Ishikawa (cell line): ENCODE results near the gene PUS3.

Experiments used
- CEBPB ChIP-seq: IDR thresholded peaks from 2 replicates; pipeline ENCODE4 v1.6.1; 2012
- CREB1 ChIP-seq: IDR thresholded peaks from 2 replicates; pipeline ENCODE4 v1.6.1; 2012; ENCODE audit warnings: low read depth
- EGR1 ChIP-seq: IDR thresholded peaks from 2 replicates; pipeline ENCODE4 v1.6.1; 2012
- EP300 ChIP-seq: IDR thresholded peaks from 2 replicates; pipeline ENCODE4 v1.6.1; 2012; ENCODE audit warnings: borderline replicate concordance
- FOXM1 ChIP-seq: IDR thresholded peaks from 2 replicates; pipeline ENCODE4 v1.6.1; 2012; ENCODE audit warnings: low read depth, borderline replicate concordance
- NFIC ChIP-seq: IDR thresholded peaks from 2 replicates; pipeline ENCODE4 v1.6.1; 2012
- RAD21 ChIP-seq: IDR thresholded peaks from 2 replicates; pipeline ENCODE4 v1.6.1; 2012; ENCODE audit warnings: low read depth
- TAF1 ChIP-seq: IDR thresholded peaks from 2 replicates; pipeline ENCODE4 v1.6.1; 2012; ENCODE audit warnings: low read depth, mild to moderate bottlenecking
- TCF12 ChIP-seq: IDR thresholded peaks from 2 replicates; pipeline ENCODE4 v1.6.1; 2012; ENCODE audit warnings: low read depth
- TEAD4 ChIP-seq: IDR thresholded peaks from 2 replicates; pipeline ENCODE4 v1.6.1; 2012
- YY1 ChIP-seq: IDR thresholded peaks from 2 replicates; pipeline ENCODE4 v1.6.1; 2012; ENCODE audit warnings: low read depth
- ZBTB7A ChIP-seq: IDR thresholded peaks from 2 replicates; pipeline ENCODE4 v1.6.1; 2012; ENCODE audit warnings: low read depth
- TF ChIP-seq, protein P1 (sequence below): IDR thresholded peaks from 2 replicates; pipeline ENCODE4 v1.6.1; 2012; ENCODE audit warnings: low read depth, mild to moderate bottlenecking
- TF ChIP-seq, protein P2 (sequence below): IDR thresholded peaks from 2 replicates; pipeline ENCODE4 v1.6.1; 2012
- TF ChIP-seq, protein P3 (sequence below): IDR thresholded peaks from 2 replicates; pipeline ENCODE4 v1.6.1; 2012

The PUS3 gene

DNA sequence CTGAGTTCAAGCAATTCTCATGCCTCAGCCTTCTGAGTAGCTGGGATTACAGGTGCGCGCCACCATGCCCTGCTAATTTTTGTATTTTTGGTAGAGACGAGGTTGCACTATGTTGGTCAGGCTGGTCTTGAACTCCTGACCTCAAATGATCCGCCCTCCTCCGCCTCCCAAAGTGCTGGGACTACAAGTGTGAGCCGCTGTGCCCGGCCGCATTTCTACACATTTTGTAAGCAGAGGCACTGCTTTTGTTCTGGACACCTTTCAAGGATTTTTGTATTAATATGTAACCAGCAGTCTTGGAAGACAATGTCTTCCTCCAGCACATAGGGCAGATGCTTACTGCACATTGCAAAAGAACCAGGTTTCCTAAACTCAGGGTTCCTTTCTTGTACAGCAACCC, 31.5 kb upstream of the PUS3 start:
- TF ChIP-seq, protein P1, sequence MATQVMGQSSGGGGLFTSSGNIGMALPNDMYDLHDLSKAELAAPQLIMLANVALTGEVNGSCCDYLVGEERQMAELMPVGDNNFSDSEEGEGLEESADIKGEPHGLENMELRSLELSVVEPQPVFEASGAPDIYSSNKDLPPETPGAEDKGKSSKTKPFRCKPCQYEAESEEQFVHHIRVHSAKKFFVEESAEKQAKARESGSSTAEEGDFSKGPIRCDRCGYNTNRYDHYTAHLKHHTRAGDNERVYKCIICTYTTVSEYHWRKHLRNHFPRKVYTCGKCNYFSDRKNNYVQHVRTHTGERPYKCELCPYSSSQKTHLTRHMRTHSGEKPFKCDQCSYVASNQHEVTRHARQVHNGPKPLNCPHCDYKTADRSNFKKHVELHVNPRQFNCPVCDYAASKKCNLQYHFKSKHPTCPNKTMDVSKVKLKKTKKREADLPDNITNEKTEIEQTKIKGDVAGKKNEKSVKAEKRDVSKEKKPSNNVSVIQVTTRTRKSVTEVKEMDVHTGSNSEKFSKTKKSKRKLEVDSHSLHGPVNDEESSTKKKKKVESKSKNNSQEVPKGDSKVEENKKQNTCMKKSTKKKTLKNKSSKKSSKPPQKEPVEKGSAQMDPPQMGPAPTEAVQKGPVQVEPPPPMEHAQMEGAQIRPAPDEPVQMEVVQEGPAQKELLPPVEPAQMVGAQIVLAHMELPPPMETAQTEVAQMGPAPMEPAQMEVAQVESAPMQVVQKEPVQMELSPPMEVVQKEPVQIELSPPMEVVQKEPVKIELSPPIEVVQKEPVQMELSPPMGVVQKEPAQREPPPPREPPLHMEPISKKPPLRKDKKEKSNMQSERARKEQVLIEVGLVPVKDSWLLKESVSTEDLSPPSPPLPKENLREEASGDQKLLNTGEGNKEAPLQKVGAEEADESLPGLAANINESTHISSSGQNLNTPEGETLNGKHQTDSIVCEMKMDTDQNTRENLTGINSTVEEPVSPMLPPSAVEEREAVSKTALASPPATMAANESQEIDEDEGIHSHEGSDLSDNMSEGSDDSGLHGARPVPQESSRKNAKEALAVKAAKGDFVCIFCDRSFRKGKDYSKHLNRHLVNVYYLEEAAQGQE, result no peak
- TF ChIP-seq ZBTB7A (no peak), TCF12 (no peak), TEAD4 (no peak), FOXM1 (no peak)
- TF ChIP-seq, protein P2, sequence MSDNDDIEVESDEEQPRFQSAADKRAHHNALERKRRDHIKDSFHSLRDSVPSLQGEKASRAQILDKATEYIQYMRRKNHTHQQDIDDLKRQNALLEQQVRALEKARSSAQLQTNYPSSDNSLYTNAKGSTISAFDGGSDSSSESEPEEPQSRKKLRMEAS, result no peak

DNA sequence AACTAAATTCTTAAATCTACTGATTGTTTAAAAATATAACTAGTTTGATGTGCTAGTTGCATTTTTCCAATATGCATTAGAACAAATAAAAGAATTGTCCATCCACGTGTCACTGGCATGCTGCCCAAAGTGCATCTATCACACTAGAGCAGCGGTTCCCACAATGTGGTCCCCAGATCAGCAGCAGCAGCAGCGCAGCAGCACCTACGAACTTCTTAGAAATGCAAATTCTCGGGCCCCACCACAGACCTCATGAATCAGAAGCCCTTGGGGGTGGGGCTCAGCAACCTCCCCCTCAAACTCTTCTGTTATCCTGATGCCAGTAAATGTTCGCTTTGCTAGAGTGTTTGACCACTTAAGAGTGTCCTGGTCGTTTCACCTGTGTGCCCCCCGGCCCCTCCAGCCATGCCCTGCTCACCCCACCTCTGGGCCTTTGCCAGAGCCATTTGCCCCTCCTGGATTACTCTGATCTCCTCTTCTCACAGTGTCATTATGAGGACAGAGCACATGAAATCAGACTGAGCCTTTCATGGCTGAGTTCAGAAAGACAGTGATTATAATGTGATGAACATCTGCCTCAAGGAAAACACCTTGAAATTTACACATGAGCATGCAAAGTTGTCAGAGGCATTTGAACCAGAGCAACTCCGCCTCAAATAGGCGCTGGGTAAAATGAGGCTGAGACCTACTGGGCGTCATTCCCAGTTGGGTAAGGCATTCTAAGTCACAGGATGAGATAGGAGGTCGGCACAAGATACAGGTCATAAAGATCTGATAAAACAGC, 30.2 kb upstream of the PUS3 start:
- TF ChIP-seq ZBTB7A, result no peak
- TF ChIP-seq EP300, result no peak
- TF ChIP-seq, protein P3, sequence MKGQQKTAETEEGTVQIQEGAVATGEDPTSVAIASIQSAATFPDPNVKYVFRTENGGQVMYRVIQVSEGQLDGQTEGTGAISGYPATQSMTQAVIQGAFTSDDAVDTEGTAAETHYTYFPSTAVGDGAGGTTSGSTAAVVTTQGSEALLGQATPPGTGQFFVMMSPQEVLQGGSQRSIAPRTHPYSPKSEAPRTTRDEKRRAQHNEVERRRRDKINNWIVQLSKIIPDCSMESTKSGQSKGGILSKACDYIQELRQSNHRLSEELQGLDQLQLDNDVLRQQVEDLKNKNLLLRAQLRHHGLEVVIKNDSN, result no peak
- no peak for TF ChIP-seq YY1
- no peak for TF ChIP-seq RAD21
- TF ChIP-seq CEBPB, result no peak
- no peak for TF ChIP-seq TAF1
- no peak for TF ChIP-seq FOXM1
- no peak for TF ChIP-seq NFIC
- TF ChIP-seq, protein P1, result no peak
- TF ChIP-seq TEAD4, result no peak
- TF ChIP-seq CREB1, result no peak
- TF ChIP-seq EGR1, result no peak

DNA sequence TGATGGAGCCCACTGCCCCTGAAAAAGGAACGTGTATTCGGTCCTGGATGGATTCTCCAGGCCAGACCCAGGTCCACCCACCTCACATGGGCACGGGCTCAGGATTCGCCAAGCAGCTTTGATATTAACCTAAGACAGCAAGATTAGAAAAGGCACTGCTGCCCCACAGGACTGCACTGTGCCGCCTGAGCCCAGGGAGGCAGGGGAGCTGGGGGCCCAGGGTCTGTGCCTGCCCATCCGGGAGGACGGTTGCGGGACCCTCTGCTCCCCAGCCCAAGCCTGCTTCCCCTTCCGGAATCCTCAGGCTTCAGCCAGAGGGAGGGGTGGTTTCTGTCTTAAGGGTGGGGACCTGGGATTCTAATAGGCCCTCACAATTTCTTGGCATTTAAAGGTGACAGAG, 29.3 kb upstream of the PUS3 start:
- no peak for TF ChIP-seq EP300
- no peak for TF ChIP-seq RAD21
- no peak for TF ChIP-seq ZBTB7A
- TF ChIP-seq EGR1, result no peak
- TF ChIP-seq YY1, result no peak
- no peak for TF ChIP-seq CREB1
- no peak for TF ChIP-seq FOXM1
- no peak for TF ChIP-seq CEBPB
- no peak for TF ChIP-seq TAF1
- TF ChIP-seq NFIC, result no peak
- TF ChIP-seq TEAD4, result no peak
- TF ChIP-seq, protein P2, result no peak
- no peak for TF ChIP-seq TCF12
- TF ChIP-seq, protein P1, result no peak
- TF ChIP-seq, protein P3, result no peak

DNA sequence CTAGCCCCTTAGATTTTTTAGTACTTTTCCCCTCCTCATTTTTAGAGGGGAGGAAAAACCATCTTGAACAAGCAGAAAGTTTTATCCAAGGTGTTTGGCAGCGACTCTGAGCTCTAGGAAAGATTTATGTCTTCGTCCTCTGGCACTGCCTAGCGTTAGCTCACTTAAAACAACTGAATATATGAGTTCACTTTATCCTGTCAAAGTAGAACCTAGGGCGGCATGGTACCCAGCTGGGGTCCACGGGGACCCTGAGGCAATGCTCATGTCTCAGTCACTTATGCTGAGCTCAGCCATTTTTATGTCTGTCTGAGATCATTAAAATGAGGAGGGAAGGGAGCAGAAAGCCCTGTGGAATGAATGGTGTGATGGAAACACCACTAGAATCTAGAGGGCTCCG, 28.7 kb upstream of the PUS3 start:
- TF ChIP-seq FOXM1 (no peak), EP300 (no peak), RAD21 (no peak), NFIC (no peak), CREB1 (no peak), ZBTB7A (no peak)
- TF ChIP-seq, protein P2, result no peak
- TF ChIP-seq, protein P3, result no peak
- TF ChIP-seq, protein P1, result no peak
